Dendritic cell treated with granulocyte-macrophage colony-stimulating factor and Interleukin-4, amounts not matched to agents 40 ng/mL and 50 ng/mL, for 4 days (primary cell): ENCODE measurements around the gene DPP6.

Experiments
- H3K27ac Mint-ChIP-seq: one replicate; pipeline ENCODE4 v1.8.0; 2022; ENCODE audit warnings: mild to moderate bottlenecking, mixed read lengths
- H3K27me3 Mint-ChIP-seq: one replicate; pipeline ENCODE4 v1.8.0; 2022; ENCODE audit warnings: mild to moderate bottlenecking, mixed read lengths
- H3K36me3 Mint-ChIP-seq: one replicate; pipeline ENCODE4 v1.8.0; 2022; ENCODE audit warnings: low read depth, mixed read lengths
- H3K4me1 Mint-ChIP-seq: one replicate; pipeline ENCODE4 v1.8.0; 2022; ENCODE audit warnings: low read depth, mixed read lengths
- H3K4me3 Mint-ChIP-seq: one replicate; pipeline ENCODE4 v1.8.0; 2022; ENCODE audit warnings: mild to moderate bottlenecking, moderate library complexity, mixed read lengths
- H3K9me3 Mint-ChIP-seq: one replicate; pipeline ENCODE4 v1.8.0; 2022; ENCODE audit warnings: mixed read lengths
- intact Hi-C: fragments of 100-400 bp; cut with micrococcal nuclease; formaldehyde crosslinking; loops from one replicate; pipeline ENCODE4 v1.15.0; 2022

DPP6 gene

GRCh38 chr7:154743206-154743605 is 691.0 kb downstream of the DPP6 start:
- no peak overlapping the region for H3K27ac Mint-ChIP-seq
- no peaks in the 10 kb centered on the region for H3K4me1 Mint-ChIP-seq
- no peaks in the 10 kb centered on the region for H3K36me3 Mint-ChIP-seq
- intact Hi-C loops: no loop called here
- no peaks in the 10 kb centered on the region for H3K27me3 Mint-ChIP-seq
- no peak overlapping the region for H3K4me3 Mint-ChIP-seq
- H3K9me3 Mint-ChIP-seq: no peaks in the 10 kb centered on the region

DNA sequence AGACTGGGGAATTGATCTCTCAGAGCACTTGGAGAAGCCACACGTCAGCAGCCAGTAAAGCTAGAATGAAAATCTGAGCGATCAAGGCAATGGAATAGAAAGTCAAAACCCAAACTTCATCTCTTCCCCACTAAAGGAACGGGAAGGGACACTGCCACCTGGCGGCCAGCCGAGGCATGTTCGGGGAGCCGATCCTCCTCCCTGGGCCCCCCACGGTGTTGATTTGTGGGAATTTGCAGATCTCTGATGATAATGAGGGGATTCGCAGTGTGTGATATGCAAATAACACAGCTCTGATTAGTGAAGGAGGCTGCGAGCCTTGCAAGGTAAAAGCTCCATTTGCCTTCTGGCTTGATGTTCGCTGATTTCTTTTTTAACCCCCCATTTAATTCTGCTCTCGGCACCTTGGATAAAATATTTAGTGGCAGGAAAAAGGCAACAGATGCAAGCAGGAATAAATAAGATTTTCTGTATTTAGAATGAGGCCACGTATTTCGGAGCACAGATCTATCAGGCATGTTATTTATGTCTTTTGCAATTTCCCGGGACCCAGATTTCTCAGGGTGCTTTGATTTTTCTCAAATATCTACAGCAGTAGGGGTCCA is 692.2 kb downstream of the DPP6 start:
- Mint-ChIP-seq H3K9me3 (no peaks in the 10 kb centered on the region), H3K4me1 (no peaks in the 10 kb centered on the region), H3K27me3 (no peaks in the 10 kb centered on the region), H3K4me3 (no peak overlapping the region), H3K27ac (no peak overlapping the region), H3K36me3 (no peaks in the 10 kb centered on the region)
- intact Hi-C loops: no loop called here

GRCh38 chr7:154744861-154745258 is 692.7 kb downstream of the DPP6 start:
- Mint-ChIP-seq H3K27me3 (no peaks in the 10 kb centered on the region), H3K9me3 (no peaks in the 10 kb centered on the region), H3K27ac (no peak overlapping the region), H3K36me3 (no peaks in the 10 kb centered on the region), H3K4me3 (no peak overlapping the region), H3K4me1 (no peaks in the 10 kb centered on the region)
- intact Hi-C loops: no loop called here

GRCh38 chr7:154746571-154747360 is 694.6 kb downstream of the DPP6 start:
- no peak overlapping the region for H3K4me3 Mint-ChIP-seq
- H3K9me3 Mint-ChIP-seq: no peaks in the 10 kb centered on the region
- H3K36me3 Mint-ChIP-seq: no peaks in the 10 kb centered on the region
- no peaks in the 10 kb centered on the region for H3K27me3 Mint-ChIP-seq
- no peaks in the 10 kb centered on the region for H3K4me1 Mint-ChIP-seq
- intact Hi-C loops: no loop called here
- no peak overlapping the region for H3K27ac Mint-ChIP-seq

- intact Hi-C loops: no loop called here
- no peaks in the 10 kb centered on the region for H3K27me3 Mint-ChIP-seq
- no peaks in the 10 kb centered on the region for H3K9me3 Mint-ChIP-seq
- H3K4me3 Mint-ChIP-seq: no peak overlapping the region
- no peaks in the 10 kb centered on the region for H3K36me3 Mint-ChIP-seq
- no peaks in the 10 kb centered on the region for H3K4me1 Mint-ChIP-seq
- no peak overlapping the region for H3K27ac Mint-ChIP-seq
Observed at GRCh38 chr7:154748089-154748786, 696.0 kb downstream of the DPP6 start.

DNA sequence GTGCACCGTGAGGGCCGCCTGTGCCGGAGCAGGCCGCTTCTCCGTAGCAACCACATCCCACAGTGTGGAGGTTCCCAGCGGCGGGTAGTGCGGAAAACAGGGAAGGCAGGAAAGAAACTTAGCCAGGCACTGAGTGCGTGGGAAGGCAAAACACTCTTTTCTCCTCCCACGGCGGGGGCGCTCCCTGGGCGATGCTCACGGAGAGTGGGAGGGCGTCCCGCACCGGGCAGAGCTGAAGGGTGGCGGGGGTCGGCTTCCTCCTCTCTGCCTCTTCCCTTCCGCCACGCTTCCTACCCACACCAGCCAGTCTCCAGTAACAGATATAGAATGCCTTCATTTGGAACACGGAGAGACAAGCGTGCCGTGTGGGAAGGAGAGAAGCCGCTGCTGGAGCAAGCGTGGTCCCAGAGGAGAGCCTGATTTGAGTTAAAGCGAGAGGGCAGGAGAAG is 698.2 kb downstream of the DPP6 start:
- no peaks in the 10 kb centered on the region for H3K36me3 Mint-ChIP-seq
- no peaks in the 10 kb centered on the region for H3K27me3 Mint-ChIP-seq
- no peaks in the 10 kb centered on the region for H3K9me3 Mint-ChIP-seq
- H3K27ac Mint-ChIP-seq: no peak overlapping the region
- H3K4me1 Mint-ChIP-seq: no peaks in the 10 kb centered on the region
- intact Hi-C loops: no loop called here
- no peak overlapping the region for H3K4me3 Mint-ChIP-seq

- H3K4me3 Mint-ChIP-seq: no peak overlapping the region
- no peaks in the 10 kb centered on the region for H3K27me3 Mint-ChIP-seq
- H3K36me3 Mint-ChIP-seq: no peaks in the 10 kb centered on the region
- H3K9me3 Mint-ChIP-seq: no peaks in the 10 kb centered on the region
- H3K27ac Mint-ChIP-seq: no peak overlapping the region
- intact Hi-C loops: no loop called here
- no peaks in the 10 kb centered on the region for H3K4me1 Mint-ChIP-seq
Observed at GRCh38 chr7:154753226-154753625, 701.0 kb downstream of the DPP6 start.

DNA sequence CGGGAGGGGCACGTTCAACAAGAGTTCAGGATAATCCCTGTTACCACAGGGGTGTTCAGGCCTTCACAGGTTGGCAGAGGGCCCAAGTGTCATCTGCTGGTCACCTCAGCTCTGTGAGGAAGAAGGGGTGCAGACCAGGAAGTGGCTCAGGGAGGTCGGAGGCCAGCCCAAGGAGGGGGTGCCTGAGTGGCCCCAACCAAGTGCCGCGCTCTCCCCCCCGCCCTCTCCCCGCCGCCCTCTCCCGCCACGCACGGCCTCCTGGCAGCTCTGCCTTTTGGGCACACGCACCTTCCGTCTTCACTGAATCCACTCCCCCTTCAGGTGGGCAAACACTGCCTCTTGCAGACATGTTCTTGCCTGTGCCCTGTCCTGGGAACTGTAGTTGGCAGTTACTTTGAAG is 705.6 kb downstream of the DPP6 start:
- H3K4me3 Mint-ChIP-seq: no peak overlapping the region
- no peaks in the 10 kb centered on the region for H3K27me3 Mint-ChIP-seq
- peaks cover 8% of the 10 kb centered on the region for H3K9me3 Mint-ChIP-seq
- no peaks in the 10 kb centered on the region for H3K36me3 Mint-ChIP-seq
- intact Hi-C loops: no loop called here
- no peaks in the 10 kb centered on the region for H3K4me1 Mint-ChIP-seq
- no peak overlapping the region for H3K27ac Mint-ChIP-seq

DNA sequence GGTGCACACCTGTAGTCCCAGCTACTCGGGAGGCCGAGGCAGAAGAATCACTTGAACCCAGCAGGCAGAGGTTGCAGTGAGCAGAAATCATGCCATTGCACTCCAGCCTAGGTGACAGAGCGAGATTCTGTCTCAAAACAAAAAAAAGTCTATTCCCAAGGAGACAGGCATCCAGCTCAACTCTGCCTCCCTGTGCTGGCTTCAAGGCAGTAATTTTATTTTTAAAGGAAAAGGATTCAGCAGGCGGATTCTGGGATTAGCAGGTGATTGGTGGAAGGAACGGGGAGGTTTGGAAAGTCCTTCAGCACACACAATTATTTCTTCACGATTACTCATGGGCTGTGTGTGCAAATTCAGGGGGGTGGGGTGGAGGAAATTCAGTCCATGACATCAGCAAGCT is 707.8 kb downstream of the DPP6 start:
- Mint-ChIP-seq H3K4me3 (no peak overlapping the region), H3K4me1 (no peaks in the 10 kb centered on the region), H3K27me3 (no peaks in the 10 kb centered on the region), H3K27ac (no peak overlapping the region), H3K9me3 (peaks cover 8% of the 10 kb centered on the region), H3K36me3 (no peaks in the 10 kb centered on the region)
- intact Hi-C loops: no loop called here

DNA sequence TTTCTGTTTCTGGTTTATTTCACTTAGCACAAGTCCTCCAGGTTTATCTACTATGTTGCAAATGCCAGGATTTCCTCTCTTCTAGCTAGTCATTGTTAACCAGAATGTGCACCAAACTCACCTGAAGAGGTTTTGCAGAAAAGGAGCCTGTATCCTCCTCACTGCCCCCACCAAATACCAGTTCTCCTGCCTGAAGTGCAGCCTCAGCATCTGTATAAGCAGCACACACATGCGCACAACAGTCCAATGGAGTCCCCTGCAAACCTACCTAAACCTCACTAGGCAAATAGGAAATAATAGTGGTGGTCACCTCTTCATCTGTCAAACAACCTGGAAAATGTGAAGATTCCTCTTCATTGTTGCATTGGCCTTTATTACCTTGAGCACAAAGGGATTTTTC is 712.9 kb downstream of the DPP6 start:
- H3K36me3 Mint-ChIP-seq: no peaks in the 10 kb centered on the region
- H3K4me3 Mint-ChIP-seq: no peak overlapping the region
- no peaks in the 10 kb centered on the region for H3K27me3 Mint-ChIP-seq
- H3K9me3 Mint-ChIP-seq: peaks cover 7% of the 10 kb centered on the region
- intact Hi-C loops: no loop called here
- no peaks in the 10 kb centered on the region for H3K4me1 Mint-ChIP-seq
- no peak overlapping the region for H3K27ac Mint-ChIP-seq

DNA sequence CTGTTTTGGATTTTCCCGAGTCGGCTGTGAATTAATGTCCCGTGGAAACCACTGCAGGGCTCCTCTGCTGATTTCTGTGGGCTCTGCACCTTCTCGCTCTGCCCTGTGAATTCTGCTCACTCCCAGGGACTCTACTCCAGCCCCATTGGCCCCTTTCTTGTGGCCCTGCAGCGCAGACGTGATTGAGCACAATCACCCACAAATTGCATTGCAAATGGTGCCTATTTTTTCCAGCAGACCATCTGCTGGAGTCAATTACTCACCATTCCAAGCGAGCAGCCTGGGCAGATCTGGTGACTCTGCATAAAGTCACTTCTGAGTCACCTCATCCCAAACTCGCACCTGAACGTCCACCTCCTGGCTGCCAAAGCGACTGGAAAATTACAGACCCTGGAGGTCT is 714.9 kb downstream of the DPP6 start:
- Mint-ChIP-seq H3K27me3 (no peaks in the 10 kb centered on the region), H3K4me1 (no peaks in the 10 kb centered on the region), H3K4me3 (no peak overlapping the region), H3K27ac (no peak overlapping the region), H3K9me3 (no peaks in the 10 kb centered on the region), H3K36me3 (no peaks in the 10 kb centered on the region)
- intact Hi-C loops: no loop called here

DNA sequence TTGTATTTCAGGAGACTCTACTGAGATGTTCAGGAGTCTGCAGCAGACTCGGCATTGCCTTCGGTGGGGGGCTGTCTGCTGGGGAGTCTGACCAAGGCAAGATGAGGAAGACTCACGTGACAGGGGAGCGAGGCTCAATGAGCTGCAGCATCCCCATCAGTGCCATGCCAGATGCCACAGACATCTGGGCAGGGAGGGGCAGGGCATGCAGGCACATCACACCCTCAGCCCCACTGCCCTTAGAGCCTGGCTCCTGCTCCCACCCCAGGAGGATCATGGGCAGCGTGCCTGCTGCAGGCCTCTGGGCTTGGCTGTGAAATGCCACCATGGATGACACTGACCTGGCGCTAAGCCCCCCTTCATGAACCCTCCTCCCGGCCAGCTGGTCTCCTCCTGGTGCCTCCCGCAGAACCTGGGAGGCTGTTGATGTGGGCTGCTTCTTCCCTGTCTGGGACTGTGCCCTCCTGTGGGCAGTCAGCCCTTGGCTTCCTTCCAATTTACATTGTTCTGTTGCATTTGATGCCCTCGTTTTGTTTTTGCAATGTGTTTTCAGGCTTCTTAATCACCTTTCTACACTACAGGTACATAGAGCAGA is 715.7 kb downstream of the DPP6 start:
- H3K27ac Mint-ChIP-seq: no peak overlapping the region
- H3K27me3 Mint-ChIP-seq: no peaks in the 10 kb centered on the region
- H3K36me3 Mint-ChIP-seq: no peaks in the 10 kb centered on the region
- intact Hi-C loops: no loop called here
- no peaks in the 10 kb centered on the region for H3K4me1 Mint-ChIP-seq
- H3K9me3 Mint-ChIP-seq: no peaks in the 10 kb centered on the region
- no peak overlapping the region for H3K4me3 Mint-ChIP-seq

DNA sequence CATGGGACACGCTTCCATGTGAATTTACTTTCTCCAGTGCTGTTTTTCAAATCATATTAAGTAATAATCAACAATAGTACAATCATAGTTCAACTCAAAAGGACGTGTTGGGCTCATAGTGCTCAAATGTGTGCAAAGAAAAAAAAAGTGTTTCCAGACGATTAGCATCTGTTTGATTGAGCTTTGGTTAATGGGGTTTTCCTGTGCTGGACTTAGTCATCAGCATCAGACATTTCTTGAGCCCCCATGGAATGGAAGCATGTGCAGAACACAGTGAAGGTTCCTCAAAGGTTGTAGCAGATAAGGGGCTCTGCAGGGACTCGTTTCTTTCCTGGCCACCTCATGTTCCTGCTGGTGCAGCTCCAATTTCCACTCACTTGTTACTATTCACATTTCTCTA is 716.8 kb downstream of the DPP6 start:
- Mint-ChIP-seq H3K4me1 (no peaks in the 10 kb centered on the region), H3K27ac (no peak overlapping the region), H3K9me3 (no peaks in the 10 kb centered on the region), H3K27me3 (no peaks in the 10 kb centered on the region), H3K36me3 (no peaks in the 10 kb centered on the region), H3K4me3 (no peak overlapping the region)
- intact Hi-C loops: no loop called here

- Mint-ChIP-seq H3K4me3 (no peak overlapping the region), H3K9me3 (no peaks in the 10 kb centered on the region), H3K36me3 (no peaks in the 10 kb centered on the region), H3K4me1 (no peaks in the 10 kb centered on the region), H3K27ac (no peak overlapping the region), H3K27me3 (no peaks in the 10 kb centered on the region)
- intact Hi-C loops: no loop called here
Observed at GRCh38 chr7:154769527-154769926, 717.3 kb downstream of the DPP6 start.
